AG04449 (cell line): ENCODE measurements around the gene ARHGAP26.

Source experiments
- CTCF ChIA-PET: fragments of 350-600 bp; formaldehyde crosslinking; extraction: SDS; loops from one replicate; lab custom pipeline; 2021; ENCODE audit warnings: antibody characterized with exemption; lab: Yijun Ruan, JAX
- POLR2A ChIA-PET: fragments of 400-600, 350-600 bp; formaldehyde crosslinking; extraction: SDS; loops from one replicate; lab custom pipeline; 2020; ENCODE audit warnings: antibody characterized with exemption, inconsistent platforms; lab: Yijun Ruan, JAX
- DNase-seq: peaks from one replicate; pipeline ENCODE4 v3.0.0-alpha.2; 2010; ENCODE audit warnings: low read depth, low spot score
- H3K4me3 ChIP-seq: 2 replicates; pipeline ENCODE4 v1.5.1; 2011; ENCODE audit warnings: low read depth, mild to moderate bottlenecking, control low read depth, low read length
- TF ChIP-seq, protein P1 (sequence below): IDR thresholded peaks from one replicate; pipeline ENCODE4 v1.5.1; 2011; ENCODE audit warnings: mild to moderate bottlenecking, moderate library complexity, low read length, control low read depth, inconsistent platforms; ENCODE audit not compliant: insufficient read depth; ENCODE audit errors: missing control alignments

ARHGAP26 gene

GRCh38 chr5:143032581-143032836 lies 262.3 kb downstream of the ARHGAP26 start:
- TF ChIP-seq, protein P1, sequence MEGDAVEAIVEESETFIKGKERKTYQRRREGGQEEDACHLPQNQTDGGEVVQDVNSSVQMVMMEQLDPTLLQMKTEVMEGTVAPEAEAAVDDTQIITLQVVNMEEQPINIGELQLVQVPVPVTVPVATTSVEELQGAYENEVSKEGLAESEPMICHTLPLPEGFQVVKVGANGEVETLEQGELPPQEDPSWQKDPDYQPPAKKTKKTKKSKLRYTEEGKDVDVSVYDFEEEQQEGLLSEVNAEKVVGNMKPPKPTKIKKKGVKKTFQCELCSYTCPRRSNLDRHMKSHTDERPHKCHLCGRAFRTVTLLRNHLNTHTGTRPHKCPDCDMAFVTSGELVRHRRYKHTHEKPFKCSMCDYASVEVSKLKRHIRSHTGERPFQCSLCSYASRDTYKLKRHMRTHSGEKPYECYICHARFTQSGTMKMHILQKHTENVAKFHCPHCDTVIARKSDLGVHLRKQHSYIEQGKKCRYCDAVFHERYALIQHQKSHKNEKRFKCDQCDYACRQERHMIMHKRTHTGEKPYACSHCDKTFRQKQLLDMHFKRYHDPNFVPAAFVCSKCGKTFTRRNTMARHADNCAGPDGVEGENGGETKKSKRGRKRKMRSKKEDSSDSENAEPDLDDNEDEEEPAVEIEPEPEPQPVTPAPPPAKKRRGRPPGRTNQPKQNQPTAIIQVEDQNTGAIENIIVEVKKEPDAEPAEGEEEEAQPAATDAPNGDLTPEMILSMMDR = no peak
- DNase-seq = no peak
- ChIA-PET CTCF (interaction anchor here (0.8 kb wide), 1 partner anchor 13 kb away, joined by 3 read pairs; no protein-coding TSS in a partner anchor), POLR2A (interaction anchor here (0.6 kb wide), 1 partner anchor 377 kb away, joined by 3 read pairs; no protein-coding TSS in a partner anchor)
- no peak overlapping the region for H3K4me3 ChIP-seq

GRCh38 chr5:143033535-143034250 lies 263.5 kb downstream of the ARHGAP26 start:
- DNase-seq = peak; percentile 84
- ChIA-PET POLR2A (interaction anchor here (0.7 to 1.0 kb wide), 2 partner anchors 32 to 133 kb away, joined by 3 read pairs; no protein-coding TSS in a partner anchor), CTCF (no interaction called here)
- no peak overlapping the region for H3K4me3 ChIP-seq
- TF ChIP-seq, protein P1 = no peak

GRCh38 chr5:143036146-143036927 lies 266.2 kb downstream of the ARHGAP26 start:
- TF ChIP-seq, protein P1 = no peak
- no peak for DNase-seq
- ChIA-PET CTCF (interaction anchor here (1.5 kb wide), 1 partner anchor 23 kb away, joined by 3 read pairs; no protein-coding TSS in a partner anchor), POLR2A (interaction anchor here (0.7 kb wide), 1 partner anchor 9 kb away, joined by 3 read pairs; no protein-coding TSS in a partner anchor)
- no peak overlapping the region for H3K4me3 ChIP-seq

DNA sequence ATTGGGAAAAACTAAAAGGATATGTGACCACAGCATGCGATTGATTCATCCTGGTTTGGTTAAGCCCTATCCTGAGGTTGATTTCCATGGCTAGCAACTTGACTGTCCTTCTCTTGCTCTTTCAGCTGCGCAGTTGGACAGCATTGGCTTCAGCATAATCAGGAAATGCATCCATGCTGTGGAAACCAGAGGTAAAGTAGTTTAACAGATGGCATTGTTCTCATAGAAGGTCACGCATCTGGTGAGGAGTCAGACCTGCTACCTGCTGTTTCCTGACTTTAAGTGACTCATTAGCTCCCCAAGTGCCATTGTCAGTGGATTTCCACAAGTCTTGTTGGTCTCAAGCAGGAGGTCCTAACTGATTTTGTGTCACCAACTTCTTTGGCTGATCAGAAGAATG lies 266.9 kb downstream of the ARHGAP26 start:
- ChIA-PET CTCF (no interaction called here), POLR2A (interaction anchor here (0.7 kb wide), 1 partner anchor 10 kb away, joined by 3 read pairs; no protein-coding TSS in a partner anchor)

DNA sequence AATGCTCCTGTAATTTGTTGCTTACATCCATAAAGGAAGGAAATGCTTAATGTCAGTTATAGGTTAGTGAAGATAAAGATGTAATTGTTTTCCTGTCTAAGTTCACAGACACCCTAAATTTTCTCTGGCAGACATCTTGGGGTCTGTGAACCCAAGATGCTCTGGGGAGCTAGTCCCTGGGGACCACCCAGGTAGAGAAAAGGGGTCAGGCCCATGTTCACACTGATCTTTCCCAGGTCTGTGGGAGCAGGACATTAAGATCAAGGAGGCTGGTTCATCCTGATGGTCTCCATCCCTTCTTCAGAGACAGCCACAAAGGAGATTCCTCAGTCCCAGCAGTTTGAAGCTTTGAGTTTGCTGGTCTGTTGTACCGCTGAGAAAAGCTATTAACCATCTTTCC lies 267.5 kb downstream of the ARHGAP26 start:
- ChIA-PET CTCF (no interaction called here), POLR2A (no interaction called here)
- no peak overlapping the region for H3K4me3 ChIP-seq
- TF ChIP-seq, protein P1 = no peak
- DNase-seq = no peak

More for the DNA sequence above, 266.9 kb downstream of the ARHGAP26 start:
- no peak overlapping the region for H3K4me3 ChIP-seq
- TF ChIP-seq, protein P1 = no peak
- DNase-seq = no peak

GRCh38 chr5:143040622-143041021 lies 270.4 kb downstream of the ARHGAP26 start:
- TF ChIP-seq, protein P1 = no peak
- ChIA-PET POLR2A (no interaction called here), CTCF (no interaction called here)
- DNase-seq = no peak
- no peak overlapping the region for H3K4me3 ChIP-seq
